MG63 (cell line): ENCODE measurements around the gene MEIOB. TPM values are rescaled to one million over a fixed set of nuclear protein-coding genes. Genes with fewer than 3 reads are reported as not detected.
A peak's percentile ranks its signal among the peaks of the same experiment; 100 is the strongest.

Experiments
- DNase-seq: peaks from one replicate; pipeline ENCODE4 v3.0.0-alpha.2; 2020
- H3K27me3 ChIP-seq: fragments of 250-450 bp; sonication (Bioruptor Pico); 2 replicates; pipeline ENCODE4 v1.5.1; 2020; ENCODE audit warnings: mild to moderate bottlenecking, moderate library complexity
- H3K36me3 ChIP-seq: fragments of 250-450 bp; sonication (Bioruptor Pico); 2 replicates; pipeline ENCODE4 v1.5.1; 2020; ENCODE audit warnings: mild to moderate bottlenecking, moderate library complexity
- H3K4me3 ChIP-seq: fragments of 250-450 bp; sonication (Bioruptor Pico); 2 replicates; pipeline ENCODE4 v1.5.1; 2020; ENCODE audit warnings: mild to moderate bottlenecking, moderate library complexity
- H3K9me3 ChIP-seq: fragments of 250-450 bp; sonication (Bioruptor Pico); 2 replicates; pipeline ENCODE4 v1.5.1; 2020; ENCODE audit warnings: mild to moderate bottlenecking, moderate library complexity
- total RNA-seq: library from RNA; depleted of rRNA; stranded (reverse); fragments of >200 nt; shearing (Covaris generic); gene quantifications from 2 replicates; pipeline ENCODE4 v1.2.3, GENCODE V29; 2014; ENCODE audit warnings: low replicate concordance

Gene MEIOB
- total RNA-seq, 1 experiment from 2014 or later: 21.6 TPM

DNA sequence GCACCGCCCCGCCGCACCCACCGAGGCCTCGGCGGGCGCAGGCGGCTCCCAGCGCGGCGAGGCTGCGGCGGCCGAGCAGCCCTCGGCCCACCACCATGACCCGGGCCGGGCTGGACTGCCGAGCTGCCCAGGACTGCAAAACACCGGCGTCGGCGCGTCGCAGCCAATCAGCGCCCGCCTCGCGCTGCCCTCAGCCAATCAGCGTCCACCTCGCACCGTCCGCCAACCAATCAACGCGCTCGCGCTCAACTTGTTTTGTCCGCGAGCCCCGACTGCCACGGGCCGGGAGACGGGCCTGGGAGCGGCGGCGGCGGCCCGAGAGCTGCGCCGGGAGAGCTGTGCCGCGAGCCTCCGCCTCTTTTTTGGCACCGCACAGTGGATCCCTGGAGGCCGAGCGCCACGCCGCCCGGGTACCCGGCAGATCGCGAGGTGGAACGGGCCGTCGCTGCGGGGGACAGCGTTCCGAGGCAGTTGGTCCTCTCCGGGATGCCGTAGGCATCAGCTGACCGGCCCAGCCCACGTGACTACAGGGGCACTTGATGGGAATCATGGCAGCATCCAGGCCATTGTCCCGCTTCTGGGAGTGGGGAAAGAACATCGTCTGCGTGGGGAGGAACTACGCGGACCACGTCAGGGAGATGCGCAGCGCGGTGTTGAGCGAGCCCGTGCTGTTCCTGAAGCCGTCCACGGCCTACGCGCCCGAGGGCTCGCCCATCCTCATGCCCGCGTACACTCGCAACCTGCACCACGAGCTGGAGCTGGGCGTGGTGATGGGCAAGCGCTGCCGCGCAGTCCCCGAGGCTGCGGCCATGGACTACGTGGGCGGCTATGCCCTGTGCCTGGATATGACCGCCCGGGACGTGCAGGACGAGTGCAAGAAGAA, 45.0 kb downstream of the MEIOB start, which contains the start of the genes FAHD1 and HAGH:
TSS of gene FAHD1 (plus strand) at position 516 of the 883 bp plus-strand sequence. CDS start at position 549, 33 bp downstream.
TSS of gene HAGH (minus strand) at position 135 of the 883 bp plus-strand sequence. CDS start at position 97, 38 bp downstream.
- no peaks in the 10 kb centered on the region for H3K27me3 ChIP-seq
- no peaks in the 10 kb centered on the region for H3K9me3 ChIP-seq
- H3K36me3 ChIP-seq: peaks cover 24% of the 10 kb centered on the region
- peak within 1 kb of the TSS; percentile 80 for H3K4me3 ChIP-seq
- peak; percentile 94 for DNase-seq

GRCh38 chr16:1825864-1826690, 45.9 kb downstream of the MEIOB start:
- peaks cover 25% of the 10 kb centered on the region for H3K36me3 ChIP-seq
- peak overlapping the region; percentile 43 for H3K4me3 ChIP-seq
- H3K27me3 ChIP-seq: no peaks in the 10 kb centered on the region
- no peaks in the 10 kb centered on the region for H3K9me3 ChIP-seq
- peak; percentile 14 for DNase-seq

DNA sequence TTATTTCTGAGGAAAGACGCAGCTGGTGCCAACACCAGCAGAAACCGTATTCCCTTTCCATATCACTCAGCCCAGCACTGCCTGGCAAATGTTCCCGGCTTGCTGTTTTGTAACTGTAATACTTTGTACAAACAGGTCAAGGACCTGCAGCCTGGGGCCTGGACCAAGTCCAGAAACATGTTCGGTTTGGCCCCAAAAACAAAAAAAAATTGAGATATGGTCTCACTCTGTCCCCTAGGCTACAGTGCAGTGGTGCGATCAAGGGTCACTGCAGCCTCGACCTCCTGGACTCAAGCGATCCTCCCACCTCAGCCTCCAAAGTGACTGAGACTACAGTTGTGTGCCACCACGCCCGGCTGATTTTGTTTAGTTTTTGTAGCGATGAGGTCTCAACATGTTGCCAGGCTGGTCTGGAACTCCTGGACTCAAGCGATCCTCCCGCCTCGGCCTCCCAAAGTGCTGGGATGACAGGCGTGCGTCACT, 46.5 kb downstream of the MEIOB start:
- peaks cover 23% of the 10 kb centered on the region for H3K36me3 ChIP-seq
- no peak for DNase-seq
- H3K27me3 ChIP-seq: no peaks in the 10 kb centered on the region
- H3K4me3 ChIP-seq: peak overlapping the region; percentile 43
- H3K9me3 ChIP-seq: no peaks in the 10 kb centered on the region

GRCh38 chr16:1823821-1824220, 48.1 kb downstream of the MEIOB start:
- DNase-seq: peak; percentile 36
- Histone ChIP-seq H3K27me3 (no peaks in the 10 kb centered on the region), H3K9me3 (no peaks in the 10 kb centered on the region), H3K4me3 (no peak overlapping the region), H3K36me3 (peaks cover 10% of the 10 kb centered on the region)

DNA sequence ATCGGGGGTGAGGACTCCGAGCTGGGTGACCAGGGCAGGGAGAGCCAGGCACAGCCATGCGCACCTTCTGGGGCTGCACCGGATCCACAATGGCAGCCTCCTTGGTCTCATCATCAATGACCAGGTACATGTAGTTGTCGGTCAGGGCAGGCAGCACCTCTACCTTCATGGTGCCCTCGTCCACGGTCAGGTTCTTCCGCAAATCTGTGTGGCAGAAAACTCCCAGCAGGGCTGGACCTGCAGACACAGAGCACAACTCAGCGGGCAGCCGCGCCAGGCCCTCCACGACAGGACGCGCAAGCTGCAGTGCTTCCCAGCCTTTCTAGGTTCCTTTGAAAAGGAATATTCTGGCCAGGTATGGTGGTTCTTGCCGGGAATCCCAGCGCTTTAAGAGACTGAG, 49.2 kb downstream of the MEIOB start:
- no peaks in the 10 kb centered on the region for H3K9me3 ChIP-seq
- H3K27me3 ChIP-seq: no peaks in the 10 kb centered on the region
- H3K4me3 ChIP-seq: no peak overlapping the region
- no peak for DNase-seq
- H3K36me3 ChIP-seq: peaks cover 6% of the 10 kb centered on the region

- no peak for DNase-seq
- no peaks in the 10 kb centered on the region for H3K27me3 ChIP-seq
- no peaks in the 10 kb centered on the region for H3K9me3 ChIP-seq
- no peak overlapping the region for H3K4me3 ChIP-seq
- H3K36me3 ChIP-seq: peaks cover 10% of the 10 kb centered on the region
Observed at GRCh38 chr16:1821861-1822611, 49.9 kb downstream of the MEIOB start.

DNA sequence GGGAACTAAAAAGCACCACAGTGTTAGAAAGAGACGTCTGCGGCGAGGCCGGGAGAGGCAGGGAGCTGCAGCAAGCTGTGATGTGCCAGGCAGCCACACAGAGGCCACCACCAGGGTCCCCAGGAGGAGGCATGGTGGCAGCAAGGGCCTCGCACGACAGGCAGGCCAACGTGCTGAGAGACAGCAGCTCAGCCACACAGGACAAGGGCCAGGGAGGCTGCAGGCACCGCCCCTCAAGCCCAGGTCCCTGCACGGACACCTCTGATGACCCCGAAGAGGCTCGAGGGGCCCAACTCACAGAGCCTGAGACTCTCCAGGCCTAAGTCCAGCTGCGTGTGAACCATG, 51.0 kb downstream of the MEIOB start:
- H3K9me3 ChIP-seq: no peaks in the 10 kb centered on the region

GRCh38 chr16:1820096-1820945, 51.6 kb downstream of the MEIOB start:
- DNase-seq: no peak
- H3K27me3 ChIP-seq: no peaks in the 10 kb centered on the region
- H3K4me3 ChIP-seq: no peak overlapping the region

More for the DNA sequence above, 51.0 kb downstream of the MEIOB start:
- Histone ChIP-seq H3K36me3 (peaks cover 19% of the 10 kb centered on the region), H3K4me3 (no peak overlapping the region), H3K27me3 (no peaks in the 10 kb centered on the region)
- DNase-seq: no peak

DNA sequence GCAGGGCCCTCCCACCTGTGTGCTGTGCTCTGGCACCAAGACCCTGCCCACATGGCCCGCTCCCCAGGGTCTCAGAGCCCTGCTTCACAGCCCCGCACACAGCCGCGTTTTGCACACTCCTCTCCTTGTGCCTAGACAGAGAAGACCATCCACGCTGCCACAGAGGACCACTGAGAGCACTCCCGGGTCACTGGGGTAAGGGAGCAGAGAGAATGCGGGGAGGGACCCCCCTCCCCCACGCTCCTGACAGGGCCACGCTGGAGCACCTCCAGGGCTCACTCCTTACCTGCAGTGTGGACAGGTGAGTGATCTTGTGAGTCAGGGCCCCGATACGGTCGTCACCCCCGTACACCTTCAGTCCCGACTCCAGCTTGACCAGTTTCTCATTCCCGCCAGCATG, 52.4 kb downstream of the MEIOB start:
- H3K4me3 ChIP-seq: no peak overlapping the region
- no peaks in the 10 kb centered on the region for H3K27me3 ChIP-seq
- peaks cover 23% of the 10 kb centered on the region for H3K36me3 ChIP-seq
- no peak for DNase-seq
- H3K9me3 ChIP-seq: no peaks in the 10 kb centered on the region

More at GRCh38 chr16:1820096-1820945, 51.6 kb downstream of the MEIOB start:
- peaks cover 22% of the 10 kb centered on the region for H3K36me3 ChIP-seq
- H3K9me3 ChIP-seq: no peaks in the 10 kb centered on the region

DNA sequence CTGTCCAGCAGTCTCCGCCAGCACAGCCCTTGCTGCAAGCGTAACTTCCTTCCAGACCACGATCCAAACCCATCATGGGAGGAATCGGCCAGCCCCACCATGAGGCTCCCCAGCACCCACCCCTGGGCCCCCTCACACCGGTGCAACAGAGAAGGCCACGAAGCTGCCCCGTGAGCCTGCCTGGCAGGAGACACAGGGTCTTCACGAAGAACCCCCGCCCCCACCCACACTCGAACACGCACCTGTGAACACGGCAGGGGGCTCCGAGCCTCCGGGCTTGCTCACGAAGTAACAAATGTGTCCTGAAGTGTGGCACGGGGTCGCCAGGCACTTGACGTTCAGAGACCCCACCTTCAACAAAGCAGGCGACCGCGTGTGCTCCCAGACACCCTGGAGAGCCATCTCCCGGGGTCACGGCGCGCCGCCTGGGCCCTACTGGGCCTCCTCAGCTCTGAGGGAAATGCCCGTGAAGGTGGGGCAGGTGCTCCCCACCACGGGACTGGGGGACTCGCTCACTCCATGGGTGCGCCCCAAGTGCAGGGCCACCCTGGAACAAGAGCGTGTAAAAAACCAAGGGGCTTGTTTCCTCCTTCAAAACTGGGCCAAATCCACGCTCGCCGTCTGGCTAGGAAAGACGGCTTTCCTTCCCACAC, 53.0 kb downstream of the MEIOB start:
- Histone ChIP-seq H3K9me3 (no peaks in the 10 kb centered on the region), H3K27me3 (no peaks in the 10 kb centered on the region), H3K36me3 (peaks cover 25% of the 10 kb centered on the region), H3K4me3 (no peak overlapping the region)
- DNase-seq: no peak

GRCh38 chr16:1818204-1818872, 53.6 kb downstream of the MEIOB start:
- no peak for DNase-seq
- Histone ChIP-seq H3K9me3 (no peaks in the 10 kb centered on the region), H3K36me3 (peaks cover 28% of the 10 kb centered on the region), H3K27me3 (no peaks in the 10 kb centered on the region), H3K4me3 (no peak overlapping the region)

DNA sequence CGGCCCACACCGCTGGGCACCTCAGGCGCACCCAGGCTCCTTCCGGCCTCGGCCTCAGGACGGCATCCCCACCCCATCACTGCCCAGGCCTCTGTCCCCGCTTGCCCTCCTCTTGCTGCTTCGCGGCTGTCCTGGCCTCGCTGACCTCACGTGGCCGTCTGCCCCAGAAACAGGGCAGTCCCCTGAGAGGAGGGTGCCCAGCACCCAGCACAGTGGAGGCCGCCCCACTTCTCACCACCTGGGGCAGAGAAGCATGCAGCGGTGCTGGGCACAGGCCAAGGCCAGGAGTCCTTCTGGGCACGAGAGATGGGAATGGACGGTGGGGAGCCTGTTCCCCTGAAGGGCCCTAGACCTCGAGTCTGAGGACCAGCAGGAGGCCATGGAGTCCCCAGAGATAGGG, 54.2 kb downstream of the MEIOB start:
- no peak for DNase-seq
- H3K27me3 ChIP-seq: no peaks in the 10 kb centered on the region

DNA sequence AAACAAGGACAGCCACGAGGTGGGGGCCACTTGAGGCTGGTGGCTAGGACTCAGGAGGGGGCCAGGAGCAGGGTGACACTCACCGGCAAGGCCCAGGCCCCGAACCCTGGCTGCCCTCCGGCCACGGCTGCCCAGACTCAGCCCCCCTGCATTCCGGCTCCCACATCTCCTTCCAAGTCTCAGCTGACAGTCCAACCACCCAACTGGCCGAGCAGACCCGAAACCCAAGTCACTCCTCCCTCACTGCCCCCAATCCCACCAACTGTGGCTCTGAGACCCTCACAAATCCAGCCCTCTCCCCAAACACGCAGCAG, 54.7 kb downstream of the MEIOB start:
- H3K27me3 ChIP-seq: no peaks in the 10 kb centered on the region
- no peaks in the 10 kb centered on the region for H3K9me3 ChIP-seq
- no peak for DNase-seq
- no peak overlapping the region for H3K4me3 ChIP-seq
- H3K36me3 ChIP-seq: peaks cover 28% of the 10 kb centered on the region

More for the DNA sequence above, 54.2 kb downstream of the MEIOB start:
- Histone ChIP-seq H3K4me3 (no peak overlapping the region), H3K9me3 (no peaks in the 10 kb centered on the region), H3K36me3 (peaks cover 30% of the 10 kb centered on the region)

GRCh38 chr16:1816396-1817275, 55.3 kb downstream of the MEIOB start:
- Histone ChIP-seq H3K27me3 (no peaks in the 10 kb centered on the region), H3K4me3 (no peak overlapping the region), H3K9me3 (no peaks in the 10 kb centered on the region), H3K36me3 (peaks cover 24% of the 10 kb centered on the region)
- DNase-seq: no peak
